Measurements from ENCODE around the gene EFHB.

EFHB gene

DNA sequence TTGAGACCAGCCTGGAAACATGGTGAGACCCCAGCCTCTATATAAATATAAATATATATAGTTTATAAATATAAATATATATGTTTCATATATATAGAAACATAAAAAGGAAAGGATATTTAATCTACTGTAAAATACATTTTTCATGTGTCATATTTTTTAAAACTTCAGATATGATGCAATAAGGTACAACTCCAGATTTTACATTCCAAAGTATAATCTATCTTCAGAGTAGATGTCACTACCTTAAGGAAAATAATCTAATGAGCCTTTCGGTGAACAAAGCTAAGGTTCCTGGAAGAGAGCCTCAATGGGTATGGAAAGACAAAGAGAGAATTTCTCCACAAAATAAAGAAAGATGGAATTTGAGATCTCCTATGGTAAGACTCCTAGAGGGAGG is 16.9 kb downstream of the EFHB start (continued):
- TF ChIP-seq ZSCAN16 (tag by site-specific recombination; IDR thresholded peaks at IDR 0.05), result no peak
- TF ChIP-seq ZNF701 (tag by site-specific recombination; IDR thresholded peaks at IDR 0.05), result no peak
- TF ChIP-seq GLIS2 (tag by site-specific recombination; IDR thresholded peaks at IDR 0.05), result no peak
- no peak for TF ChIP-seq ZNF548 (tag by site-specific recombination; IDR thresholded peaks at IDR 0.05)

DNA sequence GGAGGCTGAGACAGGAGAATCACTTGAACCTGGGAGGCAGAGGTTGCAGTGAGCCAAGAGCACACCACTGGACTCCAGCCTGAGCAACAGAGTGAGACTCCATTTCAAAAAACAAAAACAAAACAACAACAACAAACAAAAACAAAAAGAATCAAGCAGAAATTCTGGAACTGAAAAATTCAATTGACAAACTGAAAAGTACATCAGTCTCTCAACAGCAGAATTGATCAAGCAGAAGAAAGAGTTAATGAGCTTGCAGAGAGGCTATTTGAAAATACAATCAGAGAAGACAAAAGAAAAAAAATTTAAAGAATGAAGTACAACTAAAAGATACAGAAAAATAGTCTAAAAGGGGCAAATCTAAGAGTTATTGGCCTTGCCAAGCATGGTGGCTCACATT is 22.6 kb downstream of the EFHB start:
- ChIA-PET CTCF (no interaction called here), POLR2A (no interaction called here)
- no peaks in the 10 kb centered on the region for H3K4me1 ChIP-seq (ENCODE audit: control insufficient read depth, insufficient read depth, low read length)
- H3K27ac ChIP-seq (ENCODE audit: extremely low read depth, low read depth, low read length), result no peak overlapping the region
- TF ChIP-seq ZNF510 (tag by site-specific recombination; IDR thresholded peaks at IDR 0.05; ENCODE audit: insufficient replicate concordance), result no peak
- no peak for TF ChIP-seq ZIC2 (tag by site-specific recombination; IDR thresholded peaks at IDR 0.05)
- TF ChIP-seq, protein P1, sequence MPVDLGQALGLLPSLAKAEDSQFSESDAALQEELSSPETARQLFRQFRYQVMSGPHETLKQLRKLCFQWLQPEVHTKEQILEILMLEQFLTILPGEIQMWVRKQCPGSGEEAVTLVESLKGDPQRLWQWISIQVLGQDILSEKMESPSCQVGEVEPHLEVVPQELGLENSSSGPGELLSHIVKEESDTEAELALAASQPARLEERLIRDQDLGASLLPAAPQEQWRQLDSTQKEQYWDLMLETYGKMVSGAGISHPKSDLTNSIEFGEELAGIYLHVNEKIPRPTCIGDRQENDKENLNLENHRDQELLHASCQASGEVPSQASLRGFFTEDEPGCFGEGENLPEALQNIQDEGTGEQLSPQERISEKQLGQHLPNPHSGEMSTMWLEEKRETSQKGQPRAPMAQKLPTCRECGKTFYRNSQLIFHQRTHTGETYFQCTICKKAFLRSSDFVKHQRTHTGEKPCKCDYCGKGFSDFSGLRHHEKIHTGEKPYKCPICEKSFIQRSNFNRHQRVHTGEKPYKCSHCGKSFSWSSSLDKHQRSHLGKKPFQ (tag by site-specific recombination; IDR thresholded peaks at IDR 0.05), result no peak
- TF ChIP-seq PRDM1 (tag by site-specific recombination; IDR thresholded peaks at IDR 0.05), result no peak
- no peak for TF ChIP-seq ZBTB20 (tag by site-specific recombination; IDR thresholded peaks at IDR 0.05)
- TF ChIP-seq, protein P2, sequence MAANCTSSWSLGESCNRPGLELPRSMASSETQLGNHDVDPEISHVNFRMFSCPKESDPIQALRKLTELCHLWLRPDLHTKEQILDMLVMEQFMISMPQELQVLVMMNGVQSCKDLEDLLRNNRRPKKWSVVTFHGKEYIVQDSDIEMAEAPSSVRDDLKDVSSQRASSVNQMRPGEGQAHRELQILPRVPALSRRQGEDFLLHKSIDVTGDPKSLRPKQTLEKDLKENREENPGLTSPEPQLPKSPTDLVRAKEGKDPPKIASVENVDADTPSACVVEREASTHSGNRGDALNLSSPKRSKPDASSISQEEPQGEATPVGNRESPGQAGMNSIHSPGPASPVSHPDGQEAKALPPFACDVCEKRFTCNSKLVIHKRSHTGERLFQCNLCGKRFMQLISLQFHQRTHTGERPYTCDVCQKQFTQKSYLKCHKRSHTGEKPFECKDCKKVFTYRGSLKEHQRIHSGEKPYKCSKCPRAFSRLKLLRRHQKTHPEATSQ (tag by site-specific recombination; IDR thresholded peaks at IDR 0.05), result no peak
- TF ChIP-seq ZNF629 (tag by site-specific recombination; IDR thresholded peaks at IDR 0.05), result no peak
- TF ChIP-seq ZNF324 (tag by site-specific recombination; IDR thresholded peaks at IDR 0.05), result no peak
- no peak for TF ChIP-seq ZNF175 (tag by site-specific recombination; IDR thresholded peaks at IDR 0.05)
- no peak for TF ChIP-seq HOXA7 (CRISPR knock-in tag; IDR thresholded peaks at IDR 0.05; ENCODE audit: borderline replicate concordance)
- no peak for TF ChIP-seq ZNF549 (tag by site-specific recombination; IDR thresholded peaks at IDR 0.05)
- TF ChIP-seq ZBTB21 (tag by site-specific recombination; IDR thresholded peaks at IDR 0.05), result no peak
- no peak for TF ChIP-seq ZNF776 (tag by site-specific recombination; IDR thresholded peaks at IDR 0.05; ENCODE audit: borderline replicate concordance)
- no peak for TF ChIP-seq ZNF514 (tag by site-specific recombination; IDR thresholded peaks at IDR 0.05)
- no peak for TF ChIP-seq ZNF146 (tag by site-specific recombination; IDR thresholded peaks at IDR 0.05)
- TF ChIP-seq ZNF707 (tag by site-specific recombination; IDR thresholded peaks at IDR 0.05), result no peak
- TF ChIP-seq, protein P3, sequence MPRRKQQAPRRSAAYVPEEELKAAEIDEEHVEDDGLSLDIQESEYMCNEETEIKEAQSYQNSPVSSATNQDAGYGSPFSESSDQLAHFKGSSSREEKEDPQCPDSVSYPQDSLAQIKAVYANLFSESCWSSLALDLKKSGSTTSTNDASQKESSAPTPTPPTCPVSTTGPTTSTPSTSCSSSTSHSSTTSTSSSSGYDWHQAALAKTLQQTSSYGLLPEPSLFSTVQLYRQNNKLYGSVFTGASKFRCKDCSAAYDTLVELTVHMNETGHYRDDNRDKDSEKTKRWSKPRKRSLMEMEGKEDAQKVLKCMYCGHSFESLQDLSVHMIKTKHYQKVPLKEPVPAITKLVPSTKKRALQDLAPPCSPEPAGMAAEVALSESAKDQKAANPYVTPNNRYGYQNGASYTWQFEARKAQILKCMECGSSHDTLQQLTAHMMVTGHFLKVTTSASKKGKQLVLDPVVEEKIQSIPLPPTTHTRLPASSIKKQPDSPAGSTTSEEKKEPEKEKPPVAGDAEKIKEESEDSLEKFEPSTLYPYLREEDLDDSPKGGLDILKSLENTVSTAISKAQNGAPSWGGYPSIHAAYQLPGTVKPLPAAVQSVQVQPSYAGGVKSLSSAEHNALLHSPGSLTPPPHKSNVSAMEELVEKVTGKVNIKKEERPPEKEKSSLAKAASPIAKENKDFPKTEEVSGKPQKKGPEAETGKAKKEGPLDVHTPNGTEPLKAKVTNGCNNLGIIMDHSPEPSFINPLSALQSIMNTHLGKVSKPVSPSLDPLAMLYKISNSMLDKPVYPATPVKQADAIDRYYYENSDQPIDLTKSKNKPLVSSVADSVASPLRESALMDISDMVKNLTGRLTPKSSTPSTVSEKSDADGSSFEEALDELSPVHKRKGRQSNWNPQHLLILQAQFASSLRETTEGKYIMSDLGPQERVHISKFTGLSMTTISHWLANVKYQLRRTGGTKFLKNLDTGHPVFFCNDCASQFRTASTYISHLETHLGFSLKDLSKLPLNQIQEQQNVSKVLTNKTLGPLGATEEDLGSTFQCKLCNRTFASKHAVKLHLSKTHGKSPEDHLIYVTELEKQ (tag by site-specific recombination; IDR thresholded peaks at IDR 0.05; ENCODE audit: borderline replicate concordance), result no peak
- TF ChIP-seq, protein P4, sequence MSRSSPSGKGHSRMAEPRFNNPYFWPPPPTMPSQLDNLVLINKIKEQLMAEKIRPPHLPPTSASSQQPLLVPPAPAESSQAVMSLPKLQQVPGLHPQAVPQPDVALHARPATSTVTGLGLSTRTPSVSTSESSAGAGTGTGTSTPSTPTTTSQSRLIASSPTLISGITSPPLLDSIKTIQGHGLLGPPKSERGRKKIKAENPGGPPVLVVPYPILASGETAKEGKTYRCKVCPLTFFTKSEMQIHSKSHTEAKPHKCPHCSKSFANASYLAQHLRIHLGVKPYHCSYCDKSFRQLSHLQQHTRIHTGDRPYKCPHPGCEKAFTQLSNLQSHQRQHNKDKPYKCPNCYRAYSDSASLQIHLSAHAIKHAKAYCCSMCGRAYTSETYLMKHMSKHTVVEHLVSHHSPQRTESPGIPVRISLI (tag by site-specific recombination; IDR thresholded peaks at IDR 0.05), result no peak
- H3K9me3 ChIP-seq (ENCODE audit: control insufficient read depth, insufficient read depth, low read depth, low read length), result no peaks in the 10 kb centered on the region
- H3K4me3 ChIP-seq (ENCODE audit: low read depth, low read length), result no peak overlapping the region
- no peaks in the 10 kb centered on the region for H3K36me3 ChIP-seq (ENCODE audit: control insufficient read depth in 2 of 2, insufficient read depth in 1 of 2, low read length in 2 of 2)

All from HEK293 (cell line).